ENCODE data around the gene ZNF326.
"Not testable (repeated sequence)": the region's sequence is repeated elsewhere in the genome, so short reads cannot be mapped to it uniquely, and the experiment has no call there.

Gene ZNF326

DNA sequence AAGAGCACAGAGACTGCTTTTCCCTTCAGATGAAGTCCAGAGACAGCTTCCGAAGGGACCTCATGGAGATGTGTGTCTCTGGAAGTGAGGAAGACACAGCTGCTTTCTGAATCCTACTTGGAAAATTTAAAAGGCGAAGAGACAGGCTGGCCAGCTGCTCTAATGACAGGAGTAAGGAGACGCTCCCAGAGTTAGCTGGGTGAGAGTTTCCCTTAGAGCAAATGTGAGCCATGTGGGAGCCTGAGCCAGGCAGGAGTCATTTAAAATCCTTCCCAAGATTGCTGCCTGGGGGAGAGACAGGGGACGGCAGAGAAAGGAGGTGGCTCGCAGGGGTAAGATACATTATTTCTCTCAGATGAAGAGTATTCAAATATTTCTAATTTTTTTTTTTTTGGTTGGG lies 53.1 kb downstream of the ZNF326 start:
- DNase-seq (ENCODE audit: low read depth), result no peak
- TF ChIP-seq, protein P1, sequence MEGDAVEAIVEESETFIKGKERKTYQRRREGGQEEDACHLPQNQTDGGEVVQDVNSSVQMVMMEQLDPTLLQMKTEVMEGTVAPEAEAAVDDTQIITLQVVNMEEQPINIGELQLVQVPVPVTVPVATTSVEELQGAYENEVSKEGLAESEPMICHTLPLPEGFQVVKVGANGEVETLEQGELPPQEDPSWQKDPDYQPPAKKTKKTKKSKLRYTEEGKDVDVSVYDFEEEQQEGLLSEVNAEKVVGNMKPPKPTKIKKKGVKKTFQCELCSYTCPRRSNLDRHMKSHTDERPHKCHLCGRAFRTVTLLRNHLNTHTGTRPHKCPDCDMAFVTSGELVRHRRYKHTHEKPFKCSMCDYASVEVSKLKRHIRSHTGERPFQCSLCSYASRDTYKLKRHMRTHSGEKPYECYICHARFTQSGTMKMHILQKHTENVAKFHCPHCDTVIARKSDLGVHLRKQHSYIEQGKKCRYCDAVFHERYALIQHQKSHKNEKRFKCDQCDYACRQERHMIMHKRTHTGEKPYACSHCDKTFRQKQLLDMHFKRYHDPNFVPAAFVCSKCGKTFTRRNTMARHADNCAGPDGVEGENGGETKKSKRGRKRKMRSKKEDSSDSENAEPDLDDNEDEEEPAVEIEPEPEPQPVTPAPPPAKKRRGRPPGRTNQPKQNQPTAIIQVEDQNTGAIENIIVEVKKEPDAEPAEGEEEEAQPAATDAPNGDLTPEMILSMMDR (IDR thresholded peaks at IDR 0.05; ENCODE audit: low read length, missing control alignments), result no peak
- H3K4me3 ChIP-seq (replicated peaks; ENCODE audit: low read depth, low read length), result no peak overlapping the region

DNA sequence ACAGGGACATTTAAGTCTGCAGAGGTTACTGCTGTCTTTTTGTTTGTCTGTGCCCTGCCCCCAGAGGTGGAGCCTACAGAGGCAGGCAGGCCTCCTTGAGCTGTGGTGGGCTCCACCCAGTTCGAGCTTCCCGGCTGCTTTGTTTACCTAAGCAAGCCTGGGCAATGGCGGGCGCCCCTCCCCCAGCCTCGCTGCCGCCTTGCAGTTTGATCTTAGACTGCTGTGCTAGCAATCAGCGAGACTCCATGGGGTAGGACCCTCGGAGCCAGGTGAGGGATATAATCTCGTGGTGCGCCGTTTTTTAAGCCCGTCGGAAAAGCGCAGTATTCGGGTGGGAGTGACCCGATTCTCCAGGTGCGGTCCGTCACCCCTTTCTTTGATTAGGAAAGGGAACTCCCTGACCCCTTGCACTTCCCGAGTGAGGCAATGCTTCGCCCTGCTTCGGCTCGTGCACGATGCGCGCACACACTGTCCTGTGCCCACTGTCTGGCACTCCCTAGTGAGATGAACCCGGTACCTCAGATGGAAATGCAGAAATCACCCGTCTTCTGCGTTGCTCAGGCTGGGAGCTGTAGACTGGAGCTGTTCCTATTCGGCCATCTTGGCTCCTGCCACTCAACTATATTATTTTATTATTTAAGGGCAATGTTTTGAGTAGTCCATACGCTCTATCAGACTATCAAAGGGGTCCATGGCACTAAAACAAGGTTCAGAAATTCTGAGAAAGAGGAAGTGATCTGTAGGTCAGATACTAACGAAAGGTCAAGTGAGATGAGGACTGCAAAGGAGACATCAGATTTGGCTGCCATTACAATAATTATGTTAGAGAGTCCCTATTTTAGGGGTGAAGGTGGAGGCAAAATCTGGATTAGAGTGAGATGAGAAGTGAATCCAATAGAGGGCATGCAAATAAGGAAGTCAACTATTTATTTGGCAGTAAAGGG lies 68.1 kb downstream of the ZNF326 start:
- H3K4me3 ChIP-seq (replicated peaks; ENCODE audit: low read depth, low read length); DNase-seq (ENCODE audit: low read depth): not testable (repeated sequence)

DNA sequence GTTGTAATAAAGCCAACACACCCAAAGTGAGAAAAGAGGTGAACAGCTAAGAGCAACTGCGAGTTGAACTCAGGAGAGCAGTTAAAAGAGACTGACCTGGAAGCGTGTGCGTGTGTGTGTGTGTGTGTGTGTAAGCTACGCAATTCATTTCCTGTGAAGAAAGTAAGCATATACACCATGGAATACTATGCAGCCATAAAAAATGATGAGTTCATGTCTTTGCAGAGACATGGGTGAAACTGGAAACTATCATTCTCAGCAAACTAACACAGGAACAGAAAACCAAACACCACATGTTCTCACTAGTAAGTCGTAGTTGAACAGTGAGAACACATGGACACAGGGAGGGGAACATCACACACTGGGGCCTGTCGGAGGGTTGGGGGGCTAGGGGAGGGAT lies 69.2 kb downstream of the ZNF326 start:
- not testable (repeated sequence) for DNase-seq (ENCODE audit: low read depth)

DNA sequence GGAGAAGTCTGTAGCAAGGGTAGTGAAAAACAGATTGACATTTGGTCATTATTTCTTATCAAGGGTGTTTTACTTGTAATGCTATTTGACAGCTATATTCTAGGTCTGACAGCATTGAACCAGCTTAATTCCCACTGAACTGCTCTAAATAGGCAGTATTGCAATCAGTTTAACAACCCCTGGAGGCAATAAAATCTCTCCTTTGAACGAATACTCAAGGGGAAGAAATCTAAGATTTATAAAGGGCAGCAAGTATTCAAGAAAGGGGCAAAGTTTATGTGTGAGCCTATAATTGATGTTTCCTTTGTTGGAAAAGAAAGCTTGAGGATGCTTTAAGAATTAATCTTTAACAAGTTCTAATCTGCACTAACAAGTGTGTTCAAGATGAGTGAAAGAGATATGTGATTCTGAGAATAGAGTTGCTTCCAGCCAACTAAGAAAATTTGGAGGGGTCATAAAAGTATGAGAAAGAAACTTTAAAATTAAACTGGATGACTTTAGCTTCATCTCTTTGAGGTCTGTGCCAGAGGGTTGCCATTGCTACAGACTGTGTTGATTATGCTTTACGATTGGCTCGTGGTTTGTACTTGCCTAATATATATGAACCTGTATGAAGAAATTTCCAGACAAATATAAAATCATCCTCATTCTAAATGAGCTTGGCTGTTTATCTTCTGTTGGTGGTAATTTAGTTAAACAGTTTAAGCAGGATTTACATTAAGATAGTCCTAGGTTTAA lies 72.5 kb downstream of the ZNF326 start:
- no peak overlapping the region for H3K4me3 ChIP-seq (replicated peaks; ENCODE audit: low read depth, low read length)
- no peak for DNase-seq (ENCODE audit: low read depth)
- TF ChIP-seq, protein P1 (IDR thresholded peaks at IDR 0.05; ENCODE audit: low read length, missing control alignments), result no peak

More for the DNA sequence above, 69.2 kb downstream of the ZNF326 start:
- H3K4me3 ChIP-seq (replicated peaks; ENCODE audit: low read depth, low read length), result not testable (repeated sequence)

DNA sequence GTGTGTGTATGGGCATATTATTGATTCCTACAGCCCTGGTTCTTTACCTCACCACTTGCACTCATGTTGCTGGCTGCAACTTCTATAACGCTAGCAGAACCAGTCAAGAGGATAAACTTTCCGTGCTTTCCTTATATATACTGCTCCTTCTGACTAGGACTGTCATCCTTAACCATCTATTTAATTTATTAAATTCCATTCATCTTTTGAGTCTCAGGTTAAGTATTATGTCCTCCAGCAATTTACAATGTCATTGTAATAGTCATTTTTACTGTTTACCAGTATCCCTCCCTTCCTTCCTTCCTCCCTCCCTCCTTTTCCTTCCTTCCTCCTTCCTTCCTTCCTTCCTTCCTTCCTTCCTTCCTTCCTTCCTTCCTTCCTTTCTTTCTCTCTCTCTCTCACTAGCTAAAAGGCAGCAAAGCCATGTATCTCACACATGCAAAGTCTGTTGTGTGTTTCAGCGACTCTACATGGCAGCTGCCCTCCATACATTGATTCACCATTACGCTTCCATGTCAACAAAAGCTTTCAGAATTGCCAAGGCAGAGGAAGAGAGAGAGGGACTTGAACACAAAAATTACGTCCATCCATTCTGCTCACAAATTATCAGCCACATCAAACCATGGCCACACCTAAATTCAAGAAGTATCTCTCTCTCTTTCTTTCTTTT lies 73.8 kb downstream of the ZNF326 start:
- no peak overlapping the region for H3K4me3 ChIP-seq (replicated peaks; ENCODE audit: low read depth, low read length)
- DNase-seq (ENCODE audit: low read depth), result no peak
- TF ChIP-seq, protein P1 (IDR thresholded peaks at IDR 0.05; ENCODE audit: low read length, missing control alignments), result no peak

DNA sequence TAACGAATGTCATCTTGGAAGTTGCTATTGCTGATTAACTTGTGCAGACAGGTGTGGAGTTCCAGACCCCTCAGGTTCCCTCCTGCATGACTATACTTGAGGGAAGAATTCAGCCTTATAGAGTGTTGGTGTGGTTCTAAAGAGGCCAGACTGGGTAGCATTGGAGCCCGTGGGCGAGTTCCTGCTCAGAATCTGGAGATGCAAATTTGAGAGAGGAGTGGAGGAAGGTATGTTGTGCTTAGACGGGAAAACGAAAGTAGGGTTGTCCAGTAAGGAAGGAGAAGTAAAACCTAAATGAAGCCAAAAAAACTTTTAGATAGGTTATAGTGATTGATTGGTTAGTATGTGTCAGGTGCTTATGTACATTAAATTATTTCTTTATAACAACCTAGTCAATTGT lies 79.2 kb downstream of the ZNF326 start:
- no peak for DNase-seq (ENCODE audit: low read depth)
- no peak overlapping the region for H3K4me3 ChIP-seq (replicated peaks; ENCODE audit: low read depth, low read length)
- TF ChIP-seq, protein P1 (IDR thresholded peaks at IDR 0.05; ENCODE audit: low read length, missing control alignments), result no peak

DNA sequence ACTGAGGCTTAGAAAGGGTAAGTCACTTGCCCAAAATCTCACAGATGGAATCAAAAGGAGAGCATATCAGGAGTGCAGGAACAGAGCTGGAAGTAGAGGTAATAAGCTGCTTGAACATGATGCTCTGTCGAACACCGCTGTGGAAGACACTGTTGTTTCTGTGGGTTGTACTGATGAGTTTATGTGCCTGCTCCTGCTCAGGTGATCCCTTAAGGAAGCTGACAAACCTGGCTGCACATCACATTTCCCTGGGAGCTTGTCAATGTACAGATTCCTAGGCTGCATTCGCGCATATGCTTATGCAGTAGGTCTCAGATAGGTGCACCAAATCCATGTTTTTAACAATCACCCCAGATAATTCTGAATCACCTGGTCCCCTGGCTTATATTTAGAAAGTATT lies 79.7 kb downstream of the ZNF326 start:
- no peak for DNase-seq (ENCODE audit: low read depth)
- TF ChIP-seq, protein P1 (IDR thresholded peaks at IDR 0.05; ENCODE audit: low read length, missing control alignments), result no peak
- no peak overlapping the region for H3K4me3 ChIP-seq (replicated peaks; ENCODE audit: low read depth, low read length)
